B cell (primary cell): Measurements from ENCODE around the gene ZPBP2. TPM values are rescaled to one million over a fixed set of nuclear protein-coding genes. Genes with fewer than 3 reads are reported as not detected.

Source experiments
- ATAC-seq: fragments of 200-7000 bp; cut with Tn5 transposase; one replicate; pipeline ENCODE4 v1.10.0; 2021; ENCODE audit warnings: low read depth, mild to moderate bottlenecking, moderate number of reproducible peaks, moderate library complexity
- CTCF ChIA-PET: fragments of 350-600 bp; sonication (Branson Sonifier 250); formaldehyde crosslinking; loops from one replicate; lab custom pipeline; 2021; ENCODE audit warnings: antibody characterized with exemption, inconsistent platforms; lab: Charles Lee
- POLR2A ChIA-PET: fragments of 350-600 bp; sonication (Branson Sonifier 250); formaldehyde crosslinking; loops from one replicate; lab custom pipeline; 2021; ENCODE audit warnings: antibody characterized with exemption; lab: Charles Lee
- DNase-seq: peaks from one replicate; pipeline ENCODE4 v3.0.0; 2013
- H2AFZ ChIP-seq: 2 replicates; pipeline ENCODE4 v1.6.1; 2012; ENCODE audit warnings: mild to moderate bottlenecking, low read depth, low read length; ENCODE audit not compliant: insufficient read depth, poor library complexity, severe bottlenecking
- H3K27ac ChIP-seq, 2 donors: 1 replicate in 1 of 2; 2 replicates in 1 of 2; pipeline ENCODE4 v1.5.1; 2012 to 2013; ENCODE audit warnings: low read length in 2 of 2, mild to moderate bottlenecking in 2 of 2, moderate library complexity in 1 of 2
- H3K27me3 ChIP-seq, 4 experiments: fragments of 200-600 bp in 1 of 4; sonication (generic) in 1 of 4; replicated peaks in 1 of 4; 1 replicate in 2 of 4; 2 replicates in 2 of 4; pipeline versions ENCODE4 v1.6.1 to v1.7.0; 2013 to 2016; ENCODE audit warnings: low read length in 3 of 4, mild to moderate bottlenecking in 2 of 4, mixed read lengths in 1 of 4, moderate library complexity in 1 of 4; ENCODE audit not compliant: insufficient read depth in 4 of 4, control insufficient read depth in 3 of 4; ENCODE audit errors: control extremely low read depth in 1 of 4
- H3K36me3 ChIP-seq, 2 experiments: replicated peaks in 1 of 2; 1 replicate in 1 of 2; 2 replicates in 1 of 2; pipeline versions ENCODE4 v1.6.1 to v1.7.1; 2013; ENCODE audit warnings: low read length in 1 of 2; ENCODE audit not compliant: insufficient read depth in 2 of 2, control insufficient read depth in 1 of 2; ENCODE audit errors: control extremely low read depth in 1 of 2, extremely low read depth in 1 of 2
- H3K4me1 ChIP-seq, 2 donors: fragments of 200-600 bp in 1 of 2; sonication (generic) in 1 of 2; 1 replicate in 1 of 2; 2 replicates in 1 of 2; pipeline versions ENCODE4 v1.5.1 to v1.6.1; 2013 to 2017; ENCODE audit warnings: low read length in 2 of 2; ENCODE audit not compliant: control insufficient read depth in 2 of 2, insufficient read depth in 2 of 2
- H3K4me2 ChIP-seq: replicated peaks from 2 replicates; pipeline ENCODE3; 2012; ENCODE audit warnings: mild to moderate bottlenecking, low read depth, low read length; ENCODE audit not compliant: poor library complexity, severe bottlenecking
- H3K4me3 ChIP-seq, 5 experiments: fragments of 200-600 bp in 1 of 5; sonication (generic) in 1 of 5; 1 replicate in 3 of 5; 2 replicates in 2 of 5; pipeline versions ENCODE4 v1.5.1 to v1.7.0; 2011 to 2016; ENCODE audit warnings: low read length in 4 of 5, mild to moderate bottlenecking in 4 of 5, low read depth in 2 of 5, control low read depth in 1 of 5, moderate library complexity in 1 of 5; ENCODE audit not compliant: insufficient read depth in 1 of 5; ENCODE audit errors: control extremely low read depth in 1 of 5, extremely low read depth in 1 of 5
- H3K79me2 ChIP-seq: fragments of 200-600 bp; sonication (generic); one replicate; pipeline ENCODE4 v1.6.0; 2016; ENCODE audit warnings: low read length; ENCODE audit not compliant: control insufficient read depth, insufficient read depth
- H3K9ac ChIP-seq: fragments of 200-600 bp; sonication (generic); 2 replicates; pipeline ENCODE4 v1.6.1; 2017; ENCODE audit warnings: mild to moderate bottlenecking, low read length, moderate library complexity
- H3K9me3 ChIP-seq, 3 donors: one replicate each; pipeline versions ENCODE4 v1.6.1 to v1.7.1; 2013; ENCODE audit warnings: low read length in 2 of 3; ENCODE audit not compliant: control insufficient read depth in 2 of 3, insufficient read depth in 1 of 3; ENCODE audit errors: control extremely low read depth in 1 of 3
- H4K20me1 ChIP-seq: 2 replicates; pipeline ENCODE4 v1.6.0; 2012; ENCODE audit warnings: mild to moderate bottlenecking, low read length; ENCODE audit not compliant: insufficient read depth, control insufficient read depth, poor library complexity, severe bottlenecking
- H3K27ac Mint-ChIP-seq: one replicate; pipeline ENCODE4 v1.8.0; 2021; ENCODE audit warnings: mixed read lengths
- H3K27me3 Mint-ChIP-seq: one replicate; pipeline ENCODE4 v1.8.0; 2021; ENCODE audit warnings: mixed read lengths
- H3K4me1 Mint-ChIP-seq: one replicate; pipeline ENCODE4 v1.8.0; 2021; ENCODE audit warnings: mixed read lengths
- H3K4me3 Mint-ChIP-seq: one replicate; pipeline ENCODE4 v1.8.0; 2021; ENCODE audit warnings: mixed read lengths
- H3K9me3 Mint-ChIP-seq: one replicate; pipeline ENCODE4 v1.8.0; 2022; ENCODE audit warnings: mixed read lengths; ENCODE audit not compliant: insufficient read depth
- EZH2 ChIP-seq: IDR thresholded peaks from 2 replicates; pipeline ENCODE4 v1.6.1; 2012; ENCODE audit warnings: borderline replicate concordance, low read depth, mild to moderate bottlenecking, moderate library complexity, low read length; ENCODE audit not compliant: insufficient read depth, poor library complexity, severe bottlenecking
- WGBS: methylation state at CpG from one replicate; pipeline ENCODE4 v1.1.5; 2013; ENCODE audit warnings: missing lambda C conversion rate; ENCODE audit not compliant: insufficient coverage; 5-methylcytosine and 5-hydroxymethylcytosine counted together
- intact Hi-C: fragments of 100-400 bp; cut with micrococcal nuclease; formaldehyde crosslinking; loops from one replicate; pipeline ENCODE4 v1.10.0; 2022
- polyA plus RNA-seq: library from polyadenylated mRNA; depleted of rRNA; stranded (reverse); fragments of >200 nt; gene quantifications from 2 replicates; pipeline ENCODE4 v1.2.3, GENCODE V29; 2012
- total RNA-seq, 2 donors: library from RNA; stranded (reverse); fragments of 120-200 nt in 1 of 2; gene quantifications; 1 replicate in 1 of 2; 2 replicates in 1 of 2; pipeline versions ENCODE4 v1.2.3 to v1.2.4, GENCODE V29; 2013 to 2022
- TF ChIP-seq, protein P1 (sequence below): fragments of 200-600 bp; IDR thresholded peaks from one replicate; pipeline ENCODE4 v1.8.0; 2022; ENCODE audit warnings: antibody characterized with exemption, mild to moderate bottlenecking

The ZPBP2 gene
- total and polyA plus RNA-seq, 2 donors (not counting 1 experiment from before 2014, with no cell fraction given): 1.6 to 1.7 TPM

DNA sequence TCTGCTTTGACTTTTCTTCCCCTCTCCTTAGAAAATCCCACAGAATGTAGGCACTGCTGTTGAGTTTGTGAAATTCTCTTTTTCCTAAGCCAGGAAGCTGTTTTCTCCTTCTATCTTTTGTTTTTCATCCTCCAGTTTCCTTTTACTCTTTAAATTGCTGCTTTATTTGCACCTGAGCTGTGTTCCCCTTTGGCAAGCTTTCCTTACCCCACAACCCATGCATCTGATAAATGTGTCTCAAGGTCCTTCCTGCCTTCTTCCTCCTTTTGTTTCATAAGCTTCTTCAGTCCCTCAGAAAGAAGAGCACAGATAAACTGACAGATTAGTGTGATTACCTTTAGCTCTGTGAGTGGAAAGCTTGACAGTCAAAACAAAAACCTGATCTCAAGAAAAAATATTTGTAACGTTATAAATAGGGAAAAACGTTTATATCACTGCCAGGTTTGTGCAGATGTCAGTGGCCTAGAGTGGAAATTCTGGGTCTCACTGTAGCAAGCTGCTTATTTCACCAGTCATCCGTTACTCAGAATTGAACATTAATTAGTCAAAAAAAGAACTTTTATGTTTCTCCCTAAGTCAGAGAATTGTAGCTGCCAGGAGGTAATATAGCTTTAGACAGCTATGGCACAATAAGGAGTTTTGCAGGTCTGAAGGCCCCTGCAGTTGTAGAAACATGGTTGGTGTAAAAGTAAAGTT is 26.8 kb downstream of the ZPBP2 start:
- H3K27ac ChIP-seq: peak overlapping the region; percentile 12 to 38
- intact Hi-C loops: no loop called here
- H3K4me1 ChIP-seq: peaks cover 13 to 21% of the 10 kb centered on the region in 2 donors
- Mint-ChIP-seq H3K27ac (peak overlapping the region; percentile 8), H3K27me3 (peaks cover 5% of the 10 kb centered on the region), H3K4me1 (peaks cover 13% of the 10 kb centered on the region), H3K4me3 (peak overlapping the region; percentile 1), H3K9me3 (no peaks in the 10 kb centered on the region)
- DNase-seq: no peak
- H3K4me2 ChIP-seq: peak overlapping the region; percentile 29
- no CpG with 5 or more reads among the region's 3 CpGs for WGBS
- TF ChIP-seq, protein P1, sequence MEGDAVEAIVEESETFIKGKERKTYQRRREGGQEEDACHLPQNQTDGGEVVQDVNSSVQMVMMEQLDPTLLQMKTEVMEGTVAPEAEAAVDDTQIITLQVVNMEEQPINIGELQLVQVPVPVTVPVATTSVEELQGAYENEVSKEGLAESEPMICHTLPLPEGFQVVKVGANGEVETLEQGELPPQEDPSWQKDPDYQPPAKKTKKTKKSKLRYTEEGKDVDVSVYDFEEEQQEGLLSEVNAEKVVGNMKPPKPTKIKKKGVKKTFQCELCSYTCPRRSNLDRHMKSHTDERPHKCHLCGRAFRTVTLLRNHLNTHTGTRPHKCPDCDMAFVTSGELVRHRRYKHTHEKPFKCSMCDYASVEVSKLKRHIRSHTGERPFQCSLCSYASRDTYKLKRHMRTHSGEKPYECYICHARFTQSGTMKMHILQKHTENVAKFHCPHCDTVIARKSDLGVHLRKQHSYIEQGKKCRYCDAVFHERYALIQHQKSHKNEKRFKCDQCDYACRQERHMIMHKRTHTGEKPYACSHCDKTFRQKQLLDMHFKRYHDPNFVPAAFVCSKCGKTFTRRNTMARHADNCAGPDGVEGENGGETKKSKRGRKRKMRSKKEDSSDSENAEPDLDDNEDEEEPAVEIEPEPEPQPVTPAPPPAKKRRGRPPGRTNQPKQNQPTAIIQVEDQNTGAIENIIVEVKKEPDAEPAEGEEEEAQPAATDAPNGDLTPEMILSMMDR: no peak
- TF ChIP-seq EZH2: no peak
- peak overlapping the region; percentile 24 for H2AFZ ChIP-seq
- CTCF ChIA-PET: interaction anchor here (0.7 to 1.6 kb wide), 3 partner anchors 22 to 63 kb away, joined by 3 to 5 read pairs (median 4); no protein-coding TSS in a partner anchor
- H3K79me2 ChIP-seq: peaks cover 4% of the 10 kb centered on the region
- ATAC-seq: no peak
- H3K4me3 ChIP-seq: no peak overlapping the region
- no peaks in the 10 kb centered on the region for H3K36me3 ChIP-seq
- H3K27me3 ChIP-seq: no peaks in the 10 kb centered on the region
- H3K9me3 ChIP-seq: no peaks in the 10 kb centered on the region
- peak overlapping the region; percentile 20 for H3K9ac ChIP-seq
- POLR2A ChIA-PET: no interaction called here
- H4K20me1 ChIP-seq: no peaks in the 10 kb centered on the region

DNA sequence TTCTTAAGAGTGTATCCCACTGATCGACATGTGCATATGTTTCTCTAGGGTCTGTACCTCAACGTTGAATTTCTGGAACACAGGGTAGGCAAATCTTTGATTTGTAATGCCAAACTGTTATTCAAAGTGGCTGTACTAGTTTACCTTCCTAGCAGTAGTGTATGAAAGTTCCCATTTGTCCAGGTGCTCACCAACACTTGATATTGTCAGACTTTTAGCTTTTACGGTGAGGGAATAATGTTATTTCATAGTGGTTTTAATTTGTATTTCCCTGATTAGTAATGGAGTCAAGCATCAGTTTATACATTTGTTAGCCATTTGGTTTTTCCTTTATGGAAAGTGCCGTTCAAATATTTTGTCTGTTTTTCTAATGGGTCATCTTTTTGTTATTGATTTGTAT is 30.1 kb downstream of the ZPBP2 start:
- H3K9me3 ChIP-seq: no peaks in the 10 kb centered on the region
- no peak overlapping the region for H3K4me3 Mint-ChIP-seq
- POLR2A ChIA-PET: no interaction called here
- no peaks in the 10 kb centered on the region for H3K27me3 ChIP-seq
- no peaks in the 10 kb centered on the region for H3K27me3 Mint-ChIP-seq
- peaks cover 13% of the 10 kb centered on the region for H3K4me1 Mint-ChIP-seq
- no peak overlapping the region for H3K27ac Mint-ChIP-seq
- intact Hi-C loops: no loop called here
- no peak overlapping the region for H3K4me3 ChIP-seq
- DNase-seq (no peak), ATAC-seq (no peak)
- no peak for TF ChIP-seq EZH2
- TF ChIP-seq, protein P1: no peak
- H3K36me3 ChIP-seq: no peaks in the 10 kb centered on the region
- CTCF ChIA-PET: no interaction called here
- no peak overlapping the region for H3K9ac ChIP-seq
- 100% methylated on average over 1 of the region's 4 CpGs for whole genome bisulfite sequencing
- H3K4me2 ChIP-seq: no peak overlapping the region
- H3K9me3 Mint-ChIP-seq: no peaks in the 10 kb centered on the region
- peaks cover 4% of the 10 kb centered on the region for H3K79me2 ChIP-seq
- no peak overlapping the region for H3K27ac ChIP-seq
- peaks cover 9 to 14% of the 10 kb centered on the region in 2 donors for H3K4me1 ChIP-seq
- no peak overlapping the region for H2AFZ ChIP-seq
- H4K20me1 ChIP-seq: no peaks in the 10 kb centered on the region
